Testis (tissue), 3 donors: ENCODE data around the gene HSD3B2. TPM values are rescaled to one million over a fixed set of nuclear protein-coding genes. Genes with fewer than 3 reads are reported as not detected.

ENCODE experiments used
- DNase-seq: peaks from one replicate; pipeline ENCODE4 v3.0.0-alpha.2; 2019
- H3K27ac ChIP-seq, 2 donors: fragments of 200-600 bp; sonication (generic); one replicate each; pipeline ENCODE4 v1.5.1; 2019
- H3K27me3 ChIP-seq: fragments of 200-600 bp; sonication (generic); one replicate; pipeline ENCODE4 v1.5.1; 2019
- H3K36me3 ChIP-seq: fragments of 200-600 bp; sonication (generic); one replicate; pipeline ENCODE4 v1.5.1; 2017; ENCODE audit warnings: low read depth; ENCODE audit errors: missing control alignments
- H3K4me1 ChIP-seq: fragments of 200-600 bp; sonication (generic); one replicate; pipeline ENCODE4 v1.5.1; 2019
- H3K4me3 ChIP-seq, 2 donors: fragments of 200-600 bp; sonication (generic); one replicate each; pipeline ENCODE4 v1.5.1; 2017 to 2019
- H3K9me3 ChIP-seq: fragments of 200-600 bp; sonication (generic); one replicate; pipeline ENCODE4 v1.5.1; 2017
- CTCF ChIP-seq, 3 experiments: fragments of 450-650 bp in 2 of 3; fragments of 200-600 bp in 1 of 3; sonication (generic) in 1 of 3; IDR thresholded peaks; one replicate each; pipeline ENCODE4 v1.5.1; 2016 to 2019; ENCODE audit warnings: antibody characterized with exemption in 3 of 3, mild to moderate bottlenecking in 2 of 3, moderate library complexity in 1 of 3
- POLR2A ChIP-seq: fragments of 450-650 bp; IDR thresholded peaks from one replicate; pipeline ENCODE4 v1.6.1; 2017; ENCODE audit warnings: antibody characterized with exemption, mild to moderate bottlenecking, moderate library complexity
- WGBS, 2 donors: methylation state at CpG; one replicate each; pipeline ENCODE4 v1.1.5; 2018; 5-methylcytosine and 5-hydroxymethylcytosine counted together
- intact Hi-C: fragments of 100-400 bp; cut with DNase I; formaldehyde crosslinking; loops from one replicate; pipeline ENCODE4 v1.15.1; 2023; ENCODE audit warnings: low total_unique reads
- polyA plus RNA-seq: library from polyadenylated mRNA; stranded (reverse); fragments of 350-450 nt; fragmentation: Illumina TruSeq; extraction: RNeasy Lipid Tissue Mini Kit (QIAGEN cat#74804); gene quantifications from one replicate; pipeline ENCODE4 v1.2.3, GENCODE V29; 2014; ENCODE audit warnings: low read depth, low replicate concordance; ENCODE audit not compliant: insufficient read depth
- total RNA-seq, 2 donors: library from RNA; depleted of rRNA; stranded (reverse); fragments of >200 nt; gene quantifications; one replicate each; pipeline ENCODE4 v1.2.3, GENCODE V29; 2016

Gene HSD3B2
- total and polyA plus RNA-seq, 3 donors from 2014 or later, result 0.19 to 3.1 (median 0.63) TPM

GRCh38 chr1:119446321-119446720 lies 31.4 kb downstream of the HSD3B2 start:
- Histone ChIP-seq H3K36me3 (no peaks in the 10 kb centered on the region), H3K4me3 (no peak overlapping the region), H3K27me3 (no peaks in the 10 kb centered on the region), H3K27ac (no peak overlapping the region), H3K4me1 (no peaks in the 10 kb centered on the region), H3K9me3 (no peaks in the 10 kb centered on the region)
- DNase-seq, result no peak
- intact Hi-C loops, result no loop called here
- TF ChIP-seq CTCF (IDR thresholded peaks at IDR 0.05) (no peak), POLR2A (no peak)

GRCh38 chr1:119447344-119448126 lies 32.6 kb downstream of the HSD3B2 start:
- WGBS, 2 donors, result 96 to 98% methylated on average over 3 of the region's 3 CpGs
- TF ChIP-seq CTCF (IDR thresholded peaks at IDR 0.05), result no peak
- no peak for TF ChIP-seq POLR2A

GRCh38 chr1:119448127-119448511 lies 33.2 kb downstream of the HSD3B2 start:
- TF ChIP-seq POLR2A, result no peak
- no peak for TF ChIP-seq CTCF (IDR thresholded peaks at IDR 0.05)
- intact Hi-C loops, result no loop called here
- H3K36me3 ChIP-seq, result no peaks in the 10 kb centered on the region
- 92 to 95% methylated on average over 2 of the region's 2 CpGs for WGBS, 2 donors
- peaks cover 9% of the 10 kb centered on the region for H3K4me1 ChIP-seq
- H3K9me3 ChIP-seq, result no peaks in the 10 kb centered on the region
- no peak for DNase-seq
- H3K27me3 ChIP-seq, result no peaks in the 10 kb centered on the region
- H3K4me3 ChIP-seq, result no peak overlapping the region
- H3K27ac ChIP-seq, result no peak overlapping the region

More at GRCh38 chr1:119447344-119448126, 32.6 kb downstream of the HSD3B2 start:
- Histone ChIP-seq H3K9me3 (no peaks in the 10 kb centered on the region), H3K4me3 (no peak overlapping the region), H3K36me3 (no peaks in the 10 kb centered on the region), H3K27me3 (no peaks in the 10 kb centered on the region), H3K27ac (no peak overlapping the region), H3K4me1 (peaks cover 8% of the 10 kb centered on the region)
- intact Hi-C loops, result no loop called here
- DNase-seq, result no peak

DNA sequence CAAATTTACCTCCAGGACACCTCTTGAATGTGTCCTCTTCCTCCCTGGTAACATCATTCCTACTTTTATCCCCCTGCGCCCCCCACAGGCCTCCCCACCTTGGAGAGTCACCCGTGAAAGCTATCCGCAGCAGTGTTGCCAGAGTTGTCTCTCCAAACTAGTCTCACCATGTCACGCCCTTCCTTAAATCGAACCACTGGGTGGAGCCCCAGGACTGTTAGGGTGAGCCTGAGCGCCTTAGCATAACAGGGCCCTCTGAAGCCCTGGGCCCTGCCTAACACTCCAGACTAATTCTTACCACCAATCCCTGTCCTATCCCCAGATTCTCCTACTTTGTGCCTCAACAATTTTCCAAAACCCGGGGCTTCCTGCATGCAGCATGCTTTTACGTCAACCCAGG lies 35.0 kb downstream of the HSD3B2 start:
- no peak for DNase-seq
- Histone ChIP-seq H3K9me3 (no peaks in the 10 kb centered on the region), H3K27ac (no peak overlapping the region), H3K4me1 (peaks cover 9% of the 10 kb centered on the region), H3K4me3 (no peak overlapping the region), H3K27me3 (no peaks in the 10 kb centered on the region), H3K36me3 (no peaks in the 10 kb centered on the region)
- intact Hi-C loops, result no loop called here
- WGBS, 2 donors, result 85 to 94% methylated on average over 8 of the region's 8 CpGs
- TF ChIP-seq CTCF (IDR thresholded peaks at IDR 0.05), result no peak
- no peak for TF ChIP-seq POLR2A

DNA sequence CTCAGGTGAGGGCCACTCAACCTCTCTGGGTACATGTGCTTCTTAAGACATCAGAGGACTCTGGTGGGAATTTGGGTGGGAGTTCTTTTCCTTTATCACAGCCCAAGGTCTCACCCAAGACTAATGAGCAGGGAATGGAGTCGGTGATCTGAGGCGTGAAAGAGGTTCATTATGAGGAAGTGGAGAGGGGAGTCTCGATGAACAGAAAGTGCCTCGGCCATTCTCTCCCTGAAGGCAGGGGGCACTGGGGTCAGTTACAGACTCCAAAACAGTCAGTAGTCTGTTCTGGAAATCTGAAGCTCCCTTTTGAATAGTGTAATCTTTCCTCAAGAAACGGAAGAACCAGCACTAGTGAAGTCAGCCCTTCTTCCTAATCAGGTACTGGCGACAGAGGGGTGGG lies 36.2 kb downstream of the HSD3B2 start:
- H3K9me3 ChIP-seq, result no peaks in the 10 kb centered on the region
- 60 to 74% methylated on average over 6 of the region's 6 CpGs for WGBS, 2 donors
- H3K4me1 ChIP-seq, result peaks cover 9% of the 10 kb centered on the region
- no peak for TF ChIP-seq POLR2A
- TF ChIP-seq CTCF (IDR thresholded peaks at IDR 0.05), result no peak
- intact Hi-C loops, result no loop called here
- no peak overlapping the region for H3K4me3 ChIP-seq
- no peaks in the 10 kb centered on the region for H3K36me3 ChIP-seq
- H3K27ac ChIP-seq, result no peak overlapping the region
- no peaks in the 10 kb centered on the region for H3K27me3 ChIP-seq
- DNase-seq, result no peak
